Medulla oblongata (tissue), 1 donor: ENCODE data around the gene RPL19.
"Not testable (repeated sequence)": the region's sequence is repeated elsewhere in the genome, so short reads cannot be mapped to it uniquely, and the experiment has no call there.

Experiments used
- DNase-seq: peaks from one replicate; pipeline ENCODE4 v3.0.0-alpha.2; 2015; ENCODE audit errors: extremely low spot score

RPL19 gene

GRCh38 chr17:39200070-39200879 is at the start of gene RPL19:
Gene RPL19, plus strand, starts transcription at chr17:39200283. Its CDS starts 62 bp downstream, at chr17:39200345.
- no peak for DNase-seq

- no peak for DNase-seq
These were observed 49.3 kb upstream of the RPL19 start for GRCh38 chr17:39150795-39151149.

- no peak for DNase-seq
These were observed 48.7 kb upstream of the RPL19 start, which contains the start of gene PLXDC1 for GRCh38 chr17:39151150-39151942. Gene PLXDC1, minus strand, starts transcription at chr17:39151637. Its CDS starts 200 bp downstream, at chr17:39151437.

- DNase-seq = no peak
These were observed 47.9 kb upstream of the RPL19 start for GRCh38 chr17:39151943-39152818.

- peak; percentile 96 for DNase-seq
These were observed 46.5 kb upstream of the RPL19 start for GRCh38 chr17:39153599-39154051.

GRCh38 chr17:39155654-39156053 is 44.4 kb upstream of the RPL19 start:
- no peak for DNase-seq

GRCh38 chr17:39156491-39156890 is 43.6 kb upstream of the RPL19 start:
- no peak for DNase-seq

GRCh38 chr17:39158623-39159022 is 41.5 kb upstream of the RPL19 start:
- no peak for DNase-seq

GRCh38 chr17:39161962-39162361 is 38.1 kb upstream of the RPL19 start:
- no peak for DNase-seq

GRCh38 chr17:39164675-39165143 is 35.4 kb upstream of the RPL19 start:
- peak; percentile 85 for DNase-seq

- DNase-seq = no peak
These were observed 34.8 kb upstream of the RPL19 start for GRCh38 chr17:39165178-39165840.

- DNase-seq = no peak
These were observed 34.2 kb upstream of the RPL19 start, which contains the start of gene ARL5C for GRCh38 chr17:39165841-39166349. Gene ARL5C, minus strand, starts transcription at chr17:39166161. Its CDS starts 401 bp downstream, at chr17:39165760.

GRCh38 chr17:39166437-39167335 is 33.4 kb upstream of the RPL19 start:
- DNase-seq = no peak

GRCh38 chr17:39167476-39167875 is 32.6 kb upstream of the RPL19 start:
- DNase-seq = peak; percentile 80

- not testable (repeated sequence) for DNase-seq
These were observed 31.6 kb upstream of the RPL19 start for GRCh38 chr17:39168503-39168902.

- no peak for DNase-seq
These were observed 31.0 kb upstream of the RPL19 start for GRCh38 chr17:39169101-39169500.

- DNase-seq = no peak
These were observed 30.6 kb upstream of the RPL19 start for GRCh38 chr17:39169518-39169917.

GRCh38 chr17:39170109-39170508 is 30.0 kb upstream of the RPL19 start:
- DNase-seq = no peak

- DNase-seq = no peak
These were observed 29.5 kb upstream of the RPL19 start for GRCh38 chr17:39170558-39170957.

GRCh38 chr17:39171933-39172332 is 28.1 kb upstream of the RPL19 start:
- DNase-seq = no peak
